Measurements from ENCODE around the gene DNAH14. TPM values are rescaled to one million over a fixed set of nuclear protein-coding genes. Genes with fewer than 3 reads are reported as not detected.

Gene DNAH14
- total and polyA plus RNA-seq, 2 of the 13 experiments (the other 11 are each of a cell fraction or from before 2014, with no cell fraction given): 4.5 to 27.5 TPM

GRCh38 chr1:225209153-225209552, 279.7 kb downstream of the DNAH14 start (continued):
- TF ChIP-seq ZNF382 (CRISPR knock-in tag; IDR thresholded peaks at IDR 0.05; ENCODE audit: borderline replicate concordance) (no peak), ELK4 (CRISPR knock-in tag; IDR thresholded peaks at IDR 0.05; ENCODE audit: borderline replicate concordance) (no peak), GFI1 (CRISPR knock-in tag; IDR thresholded peaks at IDR 0.05; ENCODE audit: borderline replicate concordance) (peak; percentile 82), ZNF788 (CRISPR knock-in tag; IDR thresholded peaks at IDR 0.05; ENCODE audit: borderline replicate concordance) (no peak), ZNF589 (CRISPR knock-in tag; conservative IDR thresholded peaks at IDR 0.05) (no peak), ZNF616 (CRISPR knock-in tag; IDR thresholded peaks at IDR 0.05; ENCODE audit: low read depth) (no peak), SRSF4 (IDR thresholded peaks at IDR 0.05; ENCODE audit: low read depth, low read length, poor library complexity, severe bottlenecking) (no peak), FIP1L1 (IDR thresholded peaks at IDR 0.05; ENCODE audit: borderline replicate concordance, insufficient read depth, low read depth, low read length) (no peak), JUN (CRISPR knock-in tag; IDR thresholded peaks at IDR 0.05) (no peak), ZNF574 (CRISPR knock-in tag; IDR thresholded peaks at IDR 0.05) (no peak), ZNF850 (CRISPR knock-in tag; conservative IDR thresholded peaks at IDR 0.05) (no peak), SETDB1 (CRISPR knock-in tag; IDR thresholded peaks at IDR 0.05; ENCODE audit: borderline replicate concordance) (no peak), ZNF407 (CRISPR knock-in tag; IDR thresholded peaks at IDR 0.05; ENCODE audit: not compliant biosample characterization) (no peak), TEF (CRISPR knock-in tag; IDR thresholded peaks at IDR 0.05) (no peak), ZNF792 (CRISPR knock-in tag; IDR thresholded peaks at IDR 0.05) (no peak), ZNF160 (CRISPR knock-in tag; IDR thresholded peaks at IDR 0.05) (no peak)
